ENCODE measurements around the gene RNF169. TPM values are rescaled to one million over a fixed set of nuclear protein-coding genes. Genes with fewer than 3 reads are reported as not detected.
A peak's percentile ranks its signal among the peaks of the same experiment; 100 is the strongest.

Gene RNF169
- total and polyA plus RNA-seq, 2 experiments from 2014 or later = 0.78 to 16.5 TPM

GRCh38 chr11:74871037-74871436 lies 122.4 kb downstream of the RNF169 start:
- H3K9me2 ChIP-seq (ENCODE audit: insufficient read depth) = 0 out of 2 replicates have a peak, but pooled peaks cover 5% of the 10 kb centered on the region
- Mint-ChIP-seq H3K4me3 (no peak overlapping the region), H3K4me1 (no peaks in the 10 kb centered on the region), H3K9me3 (peaks cover 84% of the 10 kb centered on the region), H3K27me3 (ENCODE audit: insufficient read depth, low read depth, poor library complexity) (peaks cover 7% of the 10 kb centered on the region), H3K36me3 (ENCODE audit: low read depth) (peaks cover 91% of the 10 kb centered on the region), H3K27ac (no peak overlapping the region)
- no peaks in the 10 kb centered on the region for H4K20me1 ChIP-seq (replicated peaks; ENCODE audit: insufficient read depth)
- no peak overlapping the region for H3K4me2 ChIP-seq
- no peak for DNase-seq (ENCODE audit: low spot score)
- no peak overlapping the region for H3K4me3 ChIP-seq
- no peak overlapping the region for H3K27ac ChIP-seq (ENCODE audit: low read depth)
- TF ChIP-seq CTCF (conservative IDR thresholded peaks at IDR 0.05; ENCODE audit: low read depth in 2 of 2) (no peak), CREB1 (CRISPR knock-in tag; IDR thresholded peaks at IDR 0.05; ENCODE audit: low read depth) (no peak), STAT1 (IDR thresholded peaks at IDR 0.05; ENCODE audit: unreplicated experiment) (no peak)
- TF ChIP-seq, protein P1, sequence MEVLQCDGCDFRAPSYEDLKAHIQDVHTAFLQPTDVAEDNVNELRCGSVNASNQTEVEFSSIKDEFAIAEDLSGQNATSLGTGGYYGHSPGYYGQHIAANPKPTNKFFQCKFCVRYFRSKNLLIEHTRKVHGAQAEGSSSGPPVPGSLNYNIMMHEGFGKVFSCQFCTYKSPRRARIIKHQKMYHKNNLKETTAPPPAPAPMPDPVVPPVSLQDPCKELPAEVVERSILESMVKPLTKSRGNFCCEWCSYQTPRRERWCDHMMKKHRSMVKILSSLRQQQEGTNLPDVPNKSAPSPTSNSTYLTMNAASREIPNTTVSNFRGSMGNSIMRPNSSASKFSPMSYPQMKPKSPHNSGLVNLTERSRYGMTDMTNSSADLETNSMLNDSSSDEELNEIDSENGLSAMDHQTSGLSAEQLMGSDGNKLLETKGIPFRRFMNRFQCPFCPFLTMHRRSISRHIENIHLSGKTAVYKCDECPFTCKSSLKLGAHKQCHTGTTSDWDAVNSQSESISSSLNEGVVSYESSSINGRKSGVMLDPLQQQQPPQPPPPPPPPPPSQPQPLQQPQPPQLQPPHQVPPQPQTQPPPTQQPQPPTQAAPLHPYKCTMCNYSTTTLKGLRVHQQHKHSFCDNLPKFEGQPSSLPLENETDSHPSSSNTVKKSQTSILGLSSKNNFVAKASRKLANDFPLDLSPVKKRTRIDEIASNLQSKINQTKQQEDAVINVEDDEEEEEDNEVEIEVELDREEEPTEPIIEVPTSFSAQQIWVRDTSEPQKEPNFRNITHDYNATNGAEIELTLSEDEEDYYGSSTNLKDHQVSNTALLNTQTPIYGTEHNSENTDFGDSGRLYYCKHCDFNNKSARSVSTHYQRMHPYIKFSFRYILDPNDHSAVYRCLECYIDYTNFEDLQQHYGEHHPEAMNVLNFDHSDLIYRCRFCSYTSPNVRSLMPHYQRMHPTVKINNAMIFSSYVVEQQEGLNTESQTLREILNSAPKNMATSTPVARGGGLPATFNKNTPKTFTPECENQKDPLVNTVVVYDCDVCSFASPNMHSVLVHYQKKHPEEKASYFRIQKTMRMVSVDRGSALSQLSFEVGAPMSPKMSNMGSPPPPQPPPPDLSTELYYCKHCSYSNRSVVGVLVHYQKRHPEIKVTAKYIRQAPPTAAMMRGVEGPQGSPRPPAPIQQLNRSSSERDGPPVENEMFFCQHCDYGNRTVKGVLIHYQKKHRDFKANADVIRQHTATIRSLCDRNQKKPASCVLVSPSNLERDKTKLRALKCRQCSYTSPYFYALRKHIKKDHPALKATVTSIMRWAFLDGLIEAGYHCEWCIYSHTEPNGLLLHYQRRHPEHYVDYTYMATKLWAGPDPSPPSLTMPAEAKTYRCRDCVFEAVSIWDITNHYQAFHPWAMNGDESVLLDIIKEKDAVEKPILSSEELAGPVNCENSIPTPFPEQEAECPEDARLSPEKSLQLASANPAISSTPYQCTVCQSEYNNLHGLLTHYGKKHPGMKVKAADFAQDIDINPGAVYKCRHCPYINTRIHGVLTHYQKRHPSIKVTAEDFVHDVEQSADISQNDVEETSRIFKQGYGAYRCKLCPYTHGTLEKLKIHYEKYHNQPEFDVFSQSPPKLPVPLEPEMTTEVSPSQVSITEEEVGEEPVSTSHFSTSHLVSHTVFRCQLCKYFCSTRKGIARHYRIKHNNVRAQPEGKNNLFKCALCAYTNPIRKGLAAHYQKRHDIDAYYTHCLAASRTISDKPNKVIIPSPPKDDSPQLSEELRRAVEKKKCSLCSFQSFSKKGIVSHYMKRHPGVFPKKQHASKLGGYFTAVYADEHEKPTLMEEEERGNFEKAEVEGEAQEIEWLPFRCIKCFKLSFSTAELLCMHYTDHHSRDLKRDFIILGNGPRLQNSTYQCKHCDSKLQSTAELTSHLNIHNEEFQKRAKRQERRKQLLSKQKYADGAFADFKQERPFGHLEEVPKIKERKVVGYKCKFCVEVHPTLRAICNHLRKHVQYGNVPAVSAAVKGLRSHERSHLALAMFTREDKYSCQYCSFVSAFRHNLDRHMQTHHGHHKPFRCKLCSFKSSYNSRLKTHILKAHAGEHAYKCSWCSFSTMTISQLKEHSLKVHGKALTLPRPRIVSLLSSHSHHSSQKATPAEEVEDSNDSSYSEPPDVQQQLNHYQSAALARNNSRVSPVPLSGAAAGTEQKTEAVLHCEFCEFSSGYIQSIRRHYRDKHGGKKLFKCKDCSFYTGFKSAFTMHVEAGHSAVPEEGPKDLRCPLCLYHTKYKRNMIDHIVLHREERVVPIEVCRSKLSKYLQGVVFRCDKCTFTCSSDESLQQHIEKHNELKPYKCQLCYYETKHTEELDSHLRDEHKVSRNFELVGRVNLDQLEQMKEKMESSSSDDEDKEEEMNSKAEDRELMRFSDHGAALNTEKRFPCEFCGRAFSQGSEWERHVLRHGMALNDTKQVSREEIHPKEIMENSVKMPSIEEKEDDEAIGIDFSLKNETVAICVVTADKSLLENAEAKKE (CRISPR knock-in tag; IDR thresholded peaks at IDR 0.05) = no peak
- H3K4me1 ChIP-seq (ENCODE audit: insufficient read depth) = no peaks in the 10 kb centered on the region
- ATAC-seq = no peak
- peaks cover 24% of the 10 kb centered on the region for H3K36me3 ChIP-seq (ENCODE audit: insufficient read depth)
- H2AFZ ChIP-seq = no peak overlapping the region
- no peaks in the 10 kb centered on the region for H3F3A ChIP-seq (replicated peaks; ENCODE audit: low read depth)
- no peaks in the 10 kb centered on the region for H3K79me2 ChIP-seq (replicated peaks; ENCODE audit: insufficient read depth)
- H3K27me3 ChIP-seq (ENCODE audit: insufficient read depth) = no peaks in the 10 kb centered on the region

GRCh38 chr11:74877132-74877531 lies 128.5 kb downstream of the RNF169 start:
- no peaks in the 10 kb centered on the region for H3K4me1 ChIP-seq (ENCODE audit: insufficient read depth)
- Mint-ChIP-seq H3K27me3 (ENCODE audit: insufficient read depth, low read depth, poor library complexity) (peaks cover 2% of the 10 kb centered on the region), H3K4me3 (no peak overlapping the region), H3K27ac (no peak overlapping the region), H3K36me3 (ENCODE audit: low read depth) (peaks cover 48% of the 10 kb centered on the region), H3K4me1 (no peaks in the 10 kb centered on the region), H3K9me3 (peaks cover 40% of the 10 kb centered on the region)
- no peak overlapping the region for H2AFZ ChIP-seq
- no peaks in the 10 kb centered on the region for H3K9me2 ChIP-seq (ENCODE audit: insufficient read depth)
- H3K27ac ChIP-seq (ENCODE audit: low read depth) = no peak overlapping the region
- DNase-seq (ENCODE audit: low spot score) (peak; percentile 67), ATAC-seq (no peak)
- no peaks in the 10 kb centered on the region for H3F3A ChIP-seq (replicated peaks; ENCODE audit: low read depth)
- no peak overlapping the region for H3K4me3 ChIP-seq
- no peaks in the 10 kb centered on the region for H3K79me2 ChIP-seq (replicated peaks; ENCODE audit: insufficient read depth)
- H3K27me3 ChIP-seq (ENCODE audit: insufficient read depth) = no peaks in the 10 kb centered on the region
- no peak overlapping the region for H3K4me2 ChIP-seq
- peaks cover 9% of the 10 kb centered on the region; the same call in 1 of the 2 replicates for H3K36me3 ChIP-seq (ENCODE audit: insufficient read depth)
- H4K20me1 ChIP-seq (replicated peaks; ENCODE audit: insufficient read depth) = no peaks in the 10 kb centered on the region
- TF ChIP-seq, protein P2, sequence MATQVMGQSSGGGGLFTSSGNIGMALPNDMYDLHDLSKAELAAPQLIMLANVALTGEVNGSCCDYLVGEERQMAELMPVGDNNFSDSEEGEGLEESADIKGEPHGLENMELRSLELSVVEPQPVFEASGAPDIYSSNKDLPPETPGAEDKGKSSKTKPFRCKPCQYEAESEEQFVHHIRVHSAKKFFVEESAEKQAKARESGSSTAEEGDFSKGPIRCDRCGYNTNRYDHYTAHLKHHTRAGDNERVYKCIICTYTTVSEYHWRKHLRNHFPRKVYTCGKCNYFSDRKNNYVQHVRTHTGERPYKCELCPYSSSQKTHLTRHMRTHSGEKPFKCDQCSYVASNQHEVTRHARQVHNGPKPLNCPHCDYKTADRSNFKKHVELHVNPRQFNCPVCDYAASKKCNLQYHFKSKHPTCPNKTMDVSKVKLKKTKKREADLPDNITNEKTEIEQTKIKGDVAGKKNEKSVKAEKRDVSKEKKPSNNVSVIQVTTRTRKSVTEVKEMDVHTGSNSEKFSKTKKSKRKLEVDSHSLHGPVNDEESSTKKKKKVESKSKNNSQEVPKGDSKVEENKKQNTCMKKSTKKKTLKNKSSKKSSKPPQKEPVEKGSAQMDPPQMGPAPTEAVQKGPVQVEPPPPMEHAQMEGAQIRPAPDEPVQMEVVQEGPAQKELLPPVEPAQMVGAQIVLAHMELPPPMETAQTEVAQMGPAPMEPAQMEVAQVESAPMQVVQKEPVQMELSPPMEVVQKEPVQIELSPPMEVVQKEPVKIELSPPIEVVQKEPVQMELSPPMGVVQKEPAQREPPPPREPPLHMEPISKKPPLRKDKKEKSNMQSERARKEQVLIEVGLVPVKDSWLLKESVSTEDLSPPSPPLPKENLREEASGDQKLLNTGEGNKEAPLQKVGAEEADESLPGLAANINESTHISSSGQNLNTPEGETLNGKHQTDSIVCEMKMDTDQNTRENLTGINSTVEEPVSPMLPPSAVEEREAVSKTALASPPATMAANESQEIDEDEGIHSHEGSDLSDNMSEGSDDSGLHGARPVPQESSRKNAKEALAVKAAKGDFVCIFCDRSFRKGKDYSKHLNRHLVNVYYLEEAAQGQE (IDR thresholded peaks at IDR 0.05; ENCODE audit: unreplicated experiment) = no peak
- no peak for TF ChIP-seq EZH2 (IDR thresholded peaks at IDR 0.05; ENCODE audit: low read depth, unreplicated experiment)
- TF ChIP-seq CTCF (conservative IDR thresholded peaks at IDR 0.05; ENCODE audit: low read depth in 2 of 2) = peak; percentile 37 to 77

Data from GM23338 (cell line).